Bone marrow (tissue), 2 donors: Measurements from ENCODE around the gene IDH2.

Experiments
- DNase-seq, 2 donors: peaks; one replicate each; lab custom pipeline; 2025; lab: John Stamatoyannopoulos, UW

IDH2 gene

GRCh38 chr15:90043530-90044010 is 58.7 kb downstream of the IDH2 start:
- no peak for DNase-seq

DNA sequence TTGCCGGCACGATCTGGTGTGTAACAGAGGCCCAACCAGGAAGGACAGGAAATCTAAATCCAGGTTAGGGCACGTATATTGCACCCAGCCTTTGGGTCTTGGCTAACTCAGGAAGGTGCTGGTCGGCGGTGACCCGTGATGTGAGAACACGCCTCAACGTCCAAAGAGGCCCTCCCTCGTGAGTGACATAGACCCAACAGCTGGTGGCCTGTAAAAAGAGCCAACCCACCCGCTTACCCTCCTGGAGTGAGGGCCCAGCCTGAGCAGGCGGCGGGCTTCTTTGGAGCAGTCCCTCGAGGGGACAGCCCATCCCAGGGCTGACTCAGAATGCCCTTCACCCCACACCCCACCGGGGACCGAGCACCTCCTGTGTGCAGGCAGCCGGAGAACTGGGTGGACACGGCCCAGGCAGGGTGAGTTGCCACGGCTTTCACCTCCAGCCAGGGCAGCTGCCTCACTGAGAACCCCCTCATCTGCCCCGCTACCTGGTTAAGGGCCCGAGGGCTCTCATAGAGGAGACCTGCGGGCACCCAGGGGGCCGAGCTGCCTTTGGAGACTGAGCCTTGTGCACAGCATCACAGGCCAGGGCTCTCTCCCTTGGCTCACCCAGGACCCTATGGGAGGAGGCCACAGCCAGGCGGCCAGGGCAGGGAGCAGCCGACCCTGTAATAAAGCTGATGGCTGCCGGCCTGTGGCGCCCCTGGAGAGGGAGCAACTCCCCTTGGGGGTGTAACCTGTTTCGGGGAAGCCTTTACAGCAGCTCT is 59.3 kb downstream of the IDH2 start:
- no peak for DNase-seq

DNA sequence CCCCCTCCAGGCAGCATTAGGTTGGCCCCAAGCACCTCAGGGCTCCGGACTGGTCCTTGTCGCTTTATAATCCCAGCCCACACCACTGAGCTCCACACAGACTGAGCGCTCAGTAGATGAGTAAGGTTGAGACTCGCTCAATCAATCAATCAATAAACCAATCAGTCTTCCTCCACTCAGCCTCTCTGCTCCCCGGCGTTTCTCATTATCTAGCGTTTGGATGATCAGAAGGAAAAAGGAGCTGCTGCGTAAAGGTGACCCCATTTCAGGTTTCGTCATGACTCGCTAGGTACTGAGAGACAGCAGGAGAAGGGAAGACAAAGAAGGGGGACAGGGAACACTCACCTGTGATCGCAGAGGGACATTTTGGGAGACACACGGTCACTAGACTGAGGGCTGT is 59.9 kb downstream of the IDH2 start:
- DNase-seq: no peak

GRCh38 chr15:90040618-90041017 is 61.6 kb downstream of the IDH2 start:
- DNase-seq: no peak

DNA sequence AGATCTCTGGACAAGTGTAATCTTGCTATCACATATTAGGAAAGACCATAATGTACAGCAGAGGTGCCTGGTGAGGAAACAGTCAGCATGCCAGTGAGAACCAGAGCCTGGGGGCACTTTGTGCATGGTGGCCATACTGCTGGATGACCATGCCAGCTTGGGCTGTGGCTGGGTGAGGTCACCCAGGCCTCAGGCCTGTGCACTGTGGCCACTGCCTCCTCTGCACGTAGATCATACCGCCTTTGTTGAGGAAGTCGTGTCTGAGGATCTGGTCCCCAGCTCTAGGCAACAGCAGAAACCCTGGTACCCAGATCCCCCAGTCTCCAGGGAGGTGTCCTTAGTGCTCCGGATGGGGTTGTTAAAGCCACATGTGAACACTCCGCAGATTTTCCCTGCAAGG is 62.3 kb downstream of the IDH2 start:
- no peak for DNase-seq

- no peak for DNase-seq
Measured at GRCh38 chr15:90038632-90039095, 63.6 kb downstream of the IDH2 start.

DNA sequence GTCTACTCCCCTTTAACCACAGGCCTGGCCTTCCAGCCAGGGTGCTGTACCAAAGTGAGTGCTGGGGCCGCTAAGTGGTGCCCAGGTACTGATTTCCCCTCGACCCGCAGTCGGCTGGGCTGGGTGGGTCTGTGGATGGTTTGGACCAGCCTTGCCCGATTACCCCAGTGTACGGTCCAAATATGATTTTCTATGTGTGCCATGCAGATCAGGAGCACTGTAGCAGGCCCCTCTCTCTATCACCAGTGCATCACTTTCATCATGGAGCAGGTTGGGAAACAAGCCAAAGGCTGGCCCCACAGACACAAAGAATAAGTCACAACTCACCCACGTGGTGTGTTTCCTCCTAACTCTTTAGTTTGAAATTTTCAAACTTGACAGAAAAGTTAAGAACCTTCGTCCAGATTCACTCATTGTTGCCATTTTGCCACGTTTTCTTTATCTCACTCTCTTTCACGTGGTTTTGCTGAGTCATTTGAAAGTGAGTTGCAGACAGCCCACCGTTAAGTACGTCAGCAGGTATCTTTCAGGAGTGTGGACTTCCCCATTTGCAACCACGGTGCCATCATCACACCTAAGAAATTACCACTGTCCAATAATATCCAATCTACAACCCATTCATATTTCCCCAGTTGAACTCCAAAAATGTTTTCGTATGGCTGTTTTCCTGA is 64.2 kb downstream of the IDH2 start:
- no peak for DNase-seq

GRCh38 chr15:90037511-90037860 is 64.8 kb downstream of the IDH2 start:
- DNase-seq: no peak

DNA sequence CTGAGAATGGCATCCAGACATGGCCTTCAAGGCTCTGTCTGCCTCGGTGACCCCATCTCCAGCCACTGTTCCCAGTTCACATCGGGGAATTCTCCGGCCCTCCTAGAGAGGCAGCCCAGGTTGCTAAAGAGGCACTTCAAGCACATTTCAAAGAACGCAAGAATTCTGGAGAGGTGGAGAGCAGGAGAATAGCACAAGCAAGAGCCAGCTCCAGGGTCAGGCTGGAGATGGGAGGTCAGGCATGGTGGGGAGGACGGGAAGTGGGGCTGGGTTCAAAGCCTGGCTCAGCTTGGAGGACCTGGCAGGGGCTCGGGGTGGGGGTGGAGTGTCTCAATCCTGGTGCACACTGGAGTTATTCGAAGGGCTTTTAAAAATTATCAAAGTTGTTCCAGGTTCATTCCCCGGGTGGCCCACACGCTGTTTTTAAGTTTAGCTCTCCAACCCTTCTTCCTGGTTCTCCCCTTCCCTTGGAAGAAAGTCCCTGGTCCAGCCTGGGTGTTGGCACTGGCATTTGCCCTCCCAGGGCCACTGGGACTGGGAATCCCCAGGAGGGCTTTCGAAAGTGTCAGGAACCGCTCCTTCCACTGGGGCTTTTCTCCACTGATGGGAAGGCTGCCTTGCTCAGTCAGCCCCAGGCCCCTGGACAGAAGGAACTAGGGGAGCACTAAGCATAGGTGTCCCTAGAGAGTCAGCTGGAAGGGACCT is 65.3 kb downstream of the IDH2 start:
- DNase-seq: no peak

DNA sequence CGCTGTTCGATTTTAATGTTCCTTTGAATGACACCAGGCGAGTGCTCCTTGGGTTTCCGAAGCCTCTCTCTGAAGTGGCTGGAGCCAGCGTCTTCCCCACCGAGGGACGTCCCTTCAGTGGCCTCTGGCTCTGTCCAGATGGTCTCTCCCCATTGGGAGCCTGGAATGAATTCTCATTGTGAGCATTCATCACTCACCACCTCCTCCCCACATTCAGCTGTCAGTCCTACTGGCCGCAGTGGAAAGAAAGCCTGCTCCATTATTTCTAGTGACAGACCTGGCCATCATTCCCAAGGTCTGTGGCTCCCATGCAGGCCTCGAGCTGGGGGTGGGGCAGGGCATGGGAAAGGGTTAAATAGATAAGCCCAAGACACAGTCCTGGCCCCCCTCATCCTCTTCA is 65.9 kb downstream of the IDH2 start:
- DNase-seq: no peak

- peak in 1 of 2 donors; percentile 46 for DNase-seq
Measured at GRCh38 chr15:90035840-90036230, 66.4 kb downstream of the IDH2 start.

- DNase-seq: peak in 1 of 2 donors; percentile 44
Measured at GRCh38 chr15:90035095-90035839, 67.0 kb downstream of the IDH2 start.

DNA sequence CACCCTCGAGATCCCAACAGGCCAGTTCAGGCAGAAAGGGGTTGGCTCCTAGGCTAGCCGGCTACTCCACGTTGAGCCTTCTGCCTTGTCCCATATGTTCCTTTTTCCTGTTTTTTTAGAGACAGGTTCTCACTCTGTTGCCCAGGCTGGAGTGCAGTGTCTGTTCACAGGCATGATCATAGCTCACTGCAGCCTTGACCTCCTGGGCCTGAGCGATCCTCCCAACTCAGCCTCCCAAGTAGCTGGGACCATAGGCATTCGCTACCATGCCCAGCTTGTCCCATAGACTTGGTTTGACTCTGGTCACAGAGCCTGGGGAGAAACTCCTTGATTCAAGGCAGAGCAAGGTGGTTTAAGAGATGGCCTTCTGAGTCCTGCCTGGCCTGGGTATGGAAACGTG is 68.8 kb downstream of the IDH2 start:
- DNase-seq: no peak
